ENCODE measurements around the gene CASP8AP2. TPM values are rescaled to one million over a fixed set of nuclear protein-coding genes. Genes with fewer than 3 reads are reported as not detected.
A peak's percentile ranks its signal among the peaks of the same experiment; 100 is the strongest.

The CASP8AP2 gene
- total RNA-seq, 1 experiment from 2014 or later, result 27.9 TPM

DNA sequence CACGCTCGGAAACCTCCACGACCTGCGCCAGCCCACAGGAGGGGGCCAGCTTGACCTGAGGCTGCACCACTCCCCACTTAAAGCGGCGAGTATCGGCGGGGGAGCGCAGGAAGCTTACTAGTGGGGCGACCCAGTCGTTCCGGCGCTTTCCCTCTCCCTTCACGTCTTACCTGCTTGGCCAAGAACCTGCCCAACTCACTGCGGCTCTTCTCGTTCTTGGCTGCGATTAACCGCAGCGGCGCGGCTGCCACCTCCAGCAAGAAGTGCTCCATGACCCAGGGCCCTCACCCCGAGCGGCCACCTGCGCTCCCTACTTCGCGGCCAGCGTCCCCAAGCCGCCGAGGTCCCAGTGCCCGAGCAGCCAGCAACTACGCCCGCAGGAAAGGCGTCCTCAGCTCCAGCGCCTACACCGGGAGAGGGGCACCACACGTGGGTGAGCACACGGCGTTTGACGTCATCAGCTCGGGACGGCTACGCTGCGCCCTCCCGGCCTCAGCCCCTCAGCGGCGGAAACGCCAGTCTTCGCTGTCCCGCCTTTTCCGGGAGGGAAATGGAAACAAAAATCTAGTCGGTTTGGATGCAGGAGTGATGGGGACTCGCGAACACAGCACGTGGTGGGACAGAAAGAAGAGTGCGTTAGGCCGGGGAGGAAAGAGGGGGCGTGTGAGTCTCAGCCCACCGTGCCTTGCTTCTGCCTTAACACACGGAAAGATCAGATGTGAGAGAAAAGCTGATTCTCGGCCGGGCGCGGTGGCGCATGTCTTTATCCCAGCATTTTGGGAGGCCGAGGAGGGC, 10.1 kb upstream of the CASP8AP2 start, which contains the start of gene MDN1 (continued):
- TF ChIP-seq, protein P1, sequence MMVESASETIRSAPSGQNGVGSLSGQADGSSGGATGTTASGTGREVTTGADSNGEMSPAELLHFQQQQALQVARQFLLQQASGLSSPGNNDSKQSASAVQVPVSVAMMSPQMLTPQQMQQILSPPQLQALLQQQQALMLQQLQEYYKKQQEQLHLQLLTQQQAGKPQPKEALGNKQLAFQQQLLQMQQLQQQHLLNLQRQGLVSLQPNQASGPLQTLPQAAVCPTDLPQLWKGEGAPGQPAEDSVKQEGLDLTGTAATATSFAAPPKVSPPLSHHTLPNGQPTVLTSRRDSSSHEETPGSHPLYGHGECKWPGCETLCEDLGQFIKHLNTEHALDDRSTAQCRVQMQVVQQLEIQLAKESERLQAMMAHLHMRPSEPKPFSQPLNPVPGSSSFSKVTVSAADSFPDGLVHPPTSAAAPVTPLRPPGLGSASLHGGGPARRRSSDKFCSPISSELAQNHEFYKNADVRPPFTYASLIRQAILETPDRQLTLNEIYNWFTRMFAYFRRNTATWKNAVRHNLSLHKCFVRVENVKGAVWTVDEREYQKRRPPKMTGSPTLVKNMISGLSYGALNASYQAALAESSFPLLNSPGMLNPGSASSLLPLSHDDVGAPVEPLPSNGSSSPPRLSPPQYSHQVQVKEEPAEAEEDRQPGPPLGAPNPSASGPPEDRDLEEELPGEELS (CRISPR knock-in tag; IDR thresholded peaks at IDR 0.05), result peak; percentile 86
- peak; percentile 99 for TF ChIP-seq ETV6 (CRISPR knock-in tag; IDR thresholded peaks at IDR 0.05)
- TF ChIP-seq OVOL2 (CRISPR knock-in tag; IDR thresholded peaks at IDR 0.05; ENCODE audit: borderline replicate concordance), result no peak
- TF ChIP-seq RORB (CRISPR knock-in tag; IDR thresholded peaks at IDR 0.05), result no peak
- no peak; the same call in 1 of the 2 replicates for TF ChIP-seq ESRRA (CRISPR knock-in tag; IDR thresholded peaks at IDR 0.05; ENCODE audit: borderline replicate concordance)
- no peak for TF ChIP-seq ZNF219 (CRISPR knock-in tag; IDR thresholded peaks at IDR 0.05; ENCODE audit: borderline replicate concordance)

GRCh38 chr6:89826029-89826528, 3.6 kb upstream of the CASP8AP2 start:
- no peaks in the 10 kb centered on the region for H3K9me3 Mint-ChIP-seq
- DNase-seq (ENCODE audit: low spot score) (no peak), ATAC-seq (no peak)
- peaks cover 1% of the 10 kb centered on the region; the same call in 1 of the 2 replicates for H3K36me3 Mint-ChIP-seq
- CTCF ChIA-PET, result no interaction called here
- no peak overlapping the region for H3K4me3 Mint-ChIP-seq
- peaks cover 12% of the 10 kb centered on the region for H3K4me1 Mint-ChIP-seq
- no peaks in the 10 kb centered on the region for H3K27me3 Mint-ChIP-seq (ENCODE audit: low read depth)
- H3K27ac Mint-ChIP-seq, result no peak overlapping the region
- POLR2A ChIA-PET, result no interaction called here
- TF ChIP-seq FOXK1 (CRISPR knock-in tag; IDR thresholded peaks at IDR 0.05), result no peak
- no peak for TF ChIP-seq ZNF281 (CRISPR knock-in tag; IDR thresholded peaks at IDR 0.05)
- TF ChIP-seq PREB (CRISPR knock-in tag; IDR thresholded peaks at IDR 0.05; ENCODE audit: borderline replicate concordance), result no peak
- TF ChIP-seq FOXJ3 (CRISPR knock-in tag; IDR thresholded peaks at IDR 0.05; ENCODE audit: borderline replicate concordance), result no peak
- TF ChIP-seq MXD4 (CRISPR knock-in tag; IDR thresholded peaks at IDR 0.05; ENCODE audit: borderline replicate concordance), result no peak
- TF ChIP-seq, protein P2, sequence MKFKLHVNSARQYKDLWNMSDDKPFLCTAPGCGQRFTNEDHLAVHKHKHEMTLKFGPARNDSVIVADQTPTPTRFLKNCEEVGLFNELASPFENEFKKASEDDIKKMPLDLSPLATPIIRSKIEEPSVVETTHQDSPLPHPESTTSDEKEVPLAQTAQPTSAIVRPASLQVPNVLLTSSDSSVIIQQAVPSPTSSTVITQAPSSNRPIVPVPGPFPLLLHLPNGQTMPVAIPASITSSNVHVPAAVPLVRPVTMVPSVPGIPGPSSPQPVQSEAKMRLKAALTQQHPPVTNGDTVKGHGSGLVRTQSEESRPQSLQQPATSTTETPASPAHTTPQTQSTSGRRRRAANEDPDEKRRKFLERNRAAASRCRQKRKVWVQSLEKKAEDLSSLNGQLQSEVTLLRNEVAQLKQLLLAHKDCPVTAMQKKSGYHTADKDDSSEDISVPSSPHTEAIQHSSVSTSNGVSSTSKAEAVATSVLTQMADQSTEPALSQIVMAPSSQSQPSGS (CRISPR knock-in tag; IDR thresholded peaks at IDR 0.05; ENCODE audit: borderline replicate concordance, low read depth), result no peak
- no peak for TF ChIP-seq E2F4 (CRISPR knock-in tag; IDR thresholded peaks at IDR 0.05; ENCODE audit: borderline replicate concordance, low read depth)
- no peak for TF ChIP-seq ZNF671 (CRISPR knock-in tag; IDR thresholded peaks at IDR 0.05)
- TF ChIP-seq, protein P3, sequence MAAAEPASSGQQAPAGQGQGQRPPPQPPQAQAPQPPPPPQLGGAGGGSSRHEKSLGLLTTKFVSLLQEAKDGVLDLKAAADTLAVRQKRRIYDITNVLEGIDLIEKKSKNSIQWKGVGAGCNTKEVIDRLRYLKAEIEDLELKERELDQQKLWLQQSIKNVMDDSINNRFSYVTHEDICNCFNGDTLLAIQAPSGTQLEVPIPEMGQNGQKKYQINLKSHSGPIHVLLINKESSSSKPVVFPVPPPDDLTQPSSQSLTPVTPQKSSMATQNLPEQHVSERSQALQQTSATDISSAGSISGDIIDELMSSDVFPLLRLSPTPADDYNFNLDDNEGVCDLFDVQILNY (CRISPR knock-in tag; IDR thresholded peaks at IDR 0.05), result no peak
- no peak for TF ChIP-seq ESRRA (CRISPR knock-in tag; IDR thresholded peaks at IDR 0.05; ENCODE audit: borderline replicate concordance)
- TF ChIP-seq AFF4 (CRISPR knock-in tag; IDR thresholded peaks at IDR 0.05; ENCODE audit: borderline replicate concordance), result no peak

Measured in WTC11 (cell line).